Loucy (cell line): Measurements from ENCODE around the gene RBKS.

Experiments used
- H2AFZ ChIP-seq: fragments of 200-600 bp; sonication (generic); 2 replicates; pipeline ENCODE4 v1.6.0; 2016; ENCODE audit warnings: antibody characterized with exemption, mild to moderate bottlenecking, low read length, moderate library complexity
- H3F3A ChIP-seq: fragments of 200-600 bp; 2 replicates; pipeline ENCODE4 v1.6.0; 2016; ENCODE audit warnings: antibody characterized with exemption, low read depth, mild to moderate bottlenecking
- H3K27me3 ChIP-seq: fragments of 200-600 bp; sonication (generic); 2 replicates; pipeline ENCODE4 v1.6.1; 2014; ENCODE audit warnings: low read length, mild to moderate bottlenecking; ENCODE audit not compliant: insufficient read depth, poor library complexity, severe bottlenecking
- H3K36me3 ChIP-seq: fragments of 200-600 bp; sonication (generic); 2 replicates; pipeline ENCODE4 v1.6.1; 2016; ENCODE audit warnings: low read length; ENCODE audit not compliant: insufficient read depth
- H3K4me1 ChIP-seq: fragments of 200-600 bp; sonication (generic); 2 replicates; pipeline ENCODE4 v1.5.1; 2014; ENCODE audit warnings: low read length, mild to moderate bottlenecking; ENCODE audit not compliant: insufficient read depth, poor library complexity, severe bottlenecking
- H3K4me2 ChIP-seq: fragments of 200-600 bp; sonication (generic); 2 replicates; pipeline ENCODE4 v1.6.0; 2014; ENCODE audit warnings: antibody characterized with exemption, low read length, low read depth, mild to moderate bottlenecking; ENCODE audit not compliant: poor library complexity, severe bottlenecking
- H3K4me3 ChIP-seq: fragments of 200-600 bp; sonication (generic); 2 replicates; pipeline ENCODE4 v1.5.1; 2014; ENCODE audit warnings: low read length, mild to moderate bottlenecking, mixed read lengths; ENCODE audit not compliant: poor library complexity, severe bottlenecking
- H3K79me2 ChIP-seq: fragments of 200-600 bp; sonication (generic); 2 replicates; pipeline ENCODE4 v1.6.1; 2014; ENCODE audit warnings: low read length; ENCODE audit not compliant: insufficient read depth
- H3K9ac ChIP-seq: fragments of 200-600 bp; sonication (generic); 2 replicates; pipeline ENCODE4 v1.6.0; 2014; ENCODE audit warnings: mild to moderate bottlenecking, low read depth, low read length, moderate library complexity; ENCODE audit not compliant: poor library complexity, severe bottlenecking
- H3K9me2 ChIP-seq: fragments of 200-600 bp; sonication (generic); replicated peaks from 2 replicates; pipeline ENCODE4 v1.6.1; 2016; ENCODE audit warnings: low read depth, low read length, mixed read lengths
- H3K9me3 ChIP-seq: fragments of 200-600 bp; sonication (generic); 2 replicates; pipeline ENCODE4 v1.6.1; 2014; ENCODE audit warnings: mild to moderate bottlenecking, antibody characterized with exemption, low read length, low read depth; ENCODE audit not compliant: insufficient read depth
- H4K20me1 ChIP-seq: fragments of 200-600 bp; sonication (generic); 2 replicates; pipeline ENCODE4 v1.6.0; 2014; ENCODE audit warnings: antibody characterized with exemption, low read length, mild to moderate bottlenecking; ENCODE audit not compliant: insufficient read depth, poor library complexity, severe bottlenecking
- EZH2phosphoT487 ChIP-seq: fragments of 200-600 bp; IDR thresholded peaks from 2 replicates; pipeline ENCODE4 v1.6.1; 2018; ENCODE audit warnings: antibody characterized with exemption, mild to moderate bottlenecking, moderate library complexity, borderline replicate concordance
- TF ChIP-seq, protein P1 (sequence below): fragments of 200-600 bp; sonication (generic); conservative IDR thresholded peaks from 2 replicates; pipeline ENCODE4 v1.5.1; 2014; ENCODE audit warnings: mild to moderate bottlenecking, antibody characterized with exemption, low read length

Gene RBKS

DNA sequence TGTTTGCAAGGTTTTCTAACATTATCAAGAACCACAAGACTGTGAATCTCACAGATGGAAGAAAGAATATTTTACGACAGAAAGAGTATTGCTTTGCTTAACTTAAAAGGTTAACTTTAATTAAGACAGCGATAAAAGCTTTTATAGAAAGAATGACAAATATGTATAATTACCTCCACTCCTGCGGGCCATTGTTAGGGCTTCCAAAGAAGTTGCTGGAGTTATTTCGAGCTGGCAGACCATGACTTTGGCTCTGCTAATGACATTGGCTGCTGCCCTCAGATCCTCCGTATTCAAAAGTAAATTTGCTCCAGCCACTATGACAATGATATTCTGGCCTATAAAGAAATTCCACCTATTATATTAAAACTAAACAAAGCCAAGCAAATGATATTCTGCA lies 47.3 kb downstream of the RBKS start:
- no peak overlapping the region for H2AFZ ChIP-seq
- H4K20me1 ChIP-seq: no peaks in the 10 kb centered on the region
- no peaks in the 10 kb centered on the region for H3K27me3 ChIP-seq
- no peak overlapping the region for H3K9ac ChIP-seq
- no peaks in the 10 kb centered on the region for H3K9me2 ChIP-seq
- no peak overlapping the region for H3K4me3 ChIP-seq
- no peaks in the 10 kb centered on the region for H3K79me2 ChIP-seq
- H3K36me3 ChIP-seq: no peaks in the 10 kb centered on the region
- H3K4me2 ChIP-seq: no peak overlapping the region
- no peaks in the 10 kb centered on the region for H3F3A ChIP-seq
- no peak for TF ChIP-seq EZH2phosphoT487
- TF ChIP-seq, protein P1, sequence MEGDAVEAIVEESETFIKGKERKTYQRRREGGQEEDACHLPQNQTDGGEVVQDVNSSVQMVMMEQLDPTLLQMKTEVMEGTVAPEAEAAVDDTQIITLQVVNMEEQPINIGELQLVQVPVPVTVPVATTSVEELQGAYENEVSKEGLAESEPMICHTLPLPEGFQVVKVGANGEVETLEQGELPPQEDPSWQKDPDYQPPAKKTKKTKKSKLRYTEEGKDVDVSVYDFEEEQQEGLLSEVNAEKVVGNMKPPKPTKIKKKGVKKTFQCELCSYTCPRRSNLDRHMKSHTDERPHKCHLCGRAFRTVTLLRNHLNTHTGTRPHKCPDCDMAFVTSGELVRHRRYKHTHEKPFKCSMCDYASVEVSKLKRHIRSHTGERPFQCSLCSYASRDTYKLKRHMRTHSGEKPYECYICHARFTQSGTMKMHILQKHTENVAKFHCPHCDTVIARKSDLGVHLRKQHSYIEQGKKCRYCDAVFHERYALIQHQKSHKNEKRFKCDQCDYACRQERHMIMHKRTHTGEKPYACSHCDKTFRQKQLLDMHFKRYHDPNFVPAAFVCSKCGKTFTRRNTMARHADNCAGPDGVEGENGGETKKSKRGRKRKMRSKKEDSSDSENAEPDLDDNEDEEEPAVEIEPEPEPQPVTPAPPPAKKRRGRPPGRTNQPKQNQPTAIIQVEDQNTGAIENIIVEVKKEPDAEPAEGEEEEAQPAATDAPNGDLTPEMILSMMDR: no peak
- no peaks in the 10 kb centered on the region for H3K4me1 ChIP-seq
- no peaks in the 10 kb centered on the region for H3K9me3 ChIP-seq

- TF ChIP-seq EZH2phosphoT487: no peak
- TF ChIP-seq, protein P1: no peak
- H3F3A ChIP-seq: no peaks in the 10 kb centered on the region
- H3K4me3 ChIP-seq: no peak overlapping the region
- H3K4me1 ChIP-seq: no peaks in the 10 kb centered on the region
- no peak overlapping the region for H3K9ac ChIP-seq
- H3K9me3 ChIP-seq: no peaks in the 10 kb centered on the region
- H3K79me2 ChIP-seq: no peaks in the 10 kb centered on the region
- no peak overlapping the region for H2AFZ ChIP-seq
- no peaks in the 10 kb centered on the region for H3K27me3 ChIP-seq
- H3K4me2 ChIP-seq: no peak overlapping the region
- no peaks in the 10 kb centered on the region for H3K36me3 ChIP-seq
- no peaks in the 10 kb centered on the region for H3K9me2 ChIP-seq
- H4K20me1 ChIP-seq: no peaks in the 10 kb centered on the region
Observed at GRCh38 chr2:27839022-27839618, 51.1 kb downstream of the RBKS start.

- Histone ChIP-seq H3K36me3 (no peaks in the 10 kb centered on the region), H3K27me3 (no peaks in the 10 kb centered on the region), H3F3A (no peaks in the 10 kb centered on the region), H3K4me2 (no peak overlapping the region), H3K9me2 (no peaks in the 10 kb centered on the region), H3K4me3 (no peak overlapping the region), H3K9ac (no peak overlapping the region), H4K20me1 (no peaks in the 10 kb centered on the region), H3K4me1 (no peaks in the 10 kb centered on the region), H2AFZ (no peak overlapping the region), H3K9me3 (no peaks in the 10 kb centered on the region), H3K79me2 (no peaks in the 10 kb centered on the region)
- TF ChIP-seq, protein P1: no peak
- no peak for TF ChIP-seq EZH2phosphoT487
Observed at GRCh38 chr2:27838502-27838901, 51.7 kb downstream of the RBKS start.
